GM19468 (cell line): ENCODE results near the gene GPSM1.

Source experiments
- ATAC-seq: cut with Tn5 transposase; IDR thresholded peaks from one replicate; pipeline ENCODE4 v1.9.1; 2021; ENCODE audit warnings: mild to moderate bottlenecking, moderate library complexity, moderate number of reproducible peaks; ENCODE audit not compliant: unreplicated experiment; ENCODE audit errors: extremely low read depth

GPSM1 gene

GRCh38 chr9:136355616-136356557, 28.5 kb downstream of the GPSM1 start:
- ATAC-seq, result no peak

DNA sequence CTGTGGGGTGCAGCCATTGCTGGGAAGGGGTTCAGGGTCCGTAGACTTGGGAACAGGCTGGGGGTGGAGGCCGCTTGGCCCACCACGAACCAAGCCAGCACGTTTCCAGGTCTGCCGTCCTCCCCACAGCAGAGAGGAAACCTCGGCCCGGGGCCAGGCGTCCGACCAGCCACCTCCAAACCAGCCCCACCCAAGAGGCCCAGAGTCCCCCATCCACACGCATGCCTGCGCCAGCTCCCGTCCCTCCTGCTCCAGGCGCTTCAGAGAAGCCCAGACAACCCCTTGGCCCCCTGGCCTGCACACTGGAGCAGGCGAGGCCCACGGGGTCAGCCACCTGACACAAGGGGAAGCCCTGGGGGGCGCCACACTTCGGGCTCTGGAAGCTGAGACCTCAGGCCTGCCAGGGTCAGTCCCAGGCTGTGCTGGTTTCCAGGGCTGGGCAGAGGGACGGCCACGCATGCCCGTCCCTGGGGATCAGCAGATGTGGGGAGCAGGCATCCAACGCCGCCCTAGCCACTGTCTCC, 29.9 kb downstream of the GPSM1 start:
- no peak for ATAC-seq

GRCh38 chr9:136358016-136358415, 30.7 kb downstream of the GPSM1 start:
- no peak for ATAC-seq

DNA sequence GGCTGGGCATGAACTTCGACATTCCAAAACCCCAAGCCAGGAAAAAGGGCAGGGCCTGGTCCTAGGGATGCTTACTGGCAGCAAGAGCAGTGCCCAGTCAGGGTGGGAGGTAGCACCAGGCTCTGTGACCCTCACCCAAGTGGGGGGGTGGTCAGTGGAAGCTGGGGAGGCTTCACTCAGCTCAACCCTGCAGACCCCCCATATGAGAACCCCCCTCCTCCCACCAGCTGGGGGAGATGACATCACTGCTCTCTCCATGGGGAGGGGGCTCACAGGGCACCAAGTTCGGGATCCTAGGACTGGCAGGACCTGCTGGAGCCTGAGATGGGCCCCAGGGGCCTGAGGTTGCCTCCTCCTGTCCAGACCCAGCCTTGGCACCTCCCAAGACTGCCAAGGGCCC, 31.5 kb downstream of the GPSM1 start:
- ATAC-seq, result no peak

DNA sequence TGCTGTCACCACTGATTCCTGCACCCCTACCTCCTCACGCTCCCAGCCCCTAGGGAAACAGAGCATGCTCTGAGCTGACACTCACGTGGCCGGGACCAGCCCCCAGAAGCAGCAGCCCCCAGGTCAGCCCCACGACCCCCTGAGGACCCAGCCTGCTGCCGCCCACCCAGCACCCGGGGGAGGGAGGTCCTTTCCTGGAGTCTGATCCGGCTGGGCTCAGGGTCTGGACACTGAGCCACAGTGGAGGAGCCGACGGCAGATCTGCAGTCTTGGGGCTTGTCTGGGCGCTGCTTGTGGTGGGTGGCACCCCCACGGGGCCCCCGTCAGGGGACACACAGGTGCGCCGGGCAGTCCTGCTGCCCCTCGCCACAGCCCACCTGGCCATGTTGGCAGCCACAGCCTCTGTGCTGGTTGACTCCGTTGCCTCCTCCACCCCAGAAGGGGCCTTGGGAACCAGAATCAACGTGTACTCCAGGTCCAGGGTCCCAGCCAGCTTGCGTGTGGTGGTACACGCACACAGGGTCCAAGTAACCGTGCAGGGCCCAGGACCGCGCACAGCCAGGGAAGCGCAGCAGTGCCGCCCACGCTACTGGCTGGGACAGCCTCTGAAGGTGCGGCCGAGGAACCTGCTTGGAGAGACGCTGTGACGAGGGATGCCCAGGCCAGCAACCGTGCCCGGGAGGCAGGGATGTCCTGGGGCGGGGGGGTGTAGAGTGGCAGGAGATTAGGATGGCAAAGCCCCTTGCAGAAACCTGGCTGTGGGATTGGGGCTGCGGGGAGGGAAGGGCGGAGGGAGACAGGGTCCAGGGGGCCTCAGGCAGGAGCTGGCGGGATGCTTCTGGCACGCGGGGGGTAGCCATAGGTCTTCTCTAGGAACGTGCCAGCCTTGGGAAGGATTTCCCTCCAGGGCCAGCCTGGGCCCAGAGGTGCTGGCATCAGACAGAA, 32.7 kb downstream of the GPSM1 start:
- ATAC-seq, result no peak

GRCh38 chr9:136361047-136361753, 33.9 kb downstream of the GPSM1 start:
- ATAC-seq, result no peak

GRCh38 chr9:136361754-136362449, 34.6 kb downstream of the GPSM1 start:
- no peak for ATAC-seq

GRCh38 chr9:136362450-136362784, 35.1 kb downstream of the GPSM1 start:
- no peak for ATAC-seq

GRCh38 chr9:136363106-136363948, 36.0 kb downstream of the GPSM1 start, which contains the start of gene DNLZ:
TSS of gene DNLZ (minus strand) at chr9:136363744. CDS start at chr9:136363714, 30 bp downstream.
- ATAC-seq, result peak; percentile 45

DNA sequence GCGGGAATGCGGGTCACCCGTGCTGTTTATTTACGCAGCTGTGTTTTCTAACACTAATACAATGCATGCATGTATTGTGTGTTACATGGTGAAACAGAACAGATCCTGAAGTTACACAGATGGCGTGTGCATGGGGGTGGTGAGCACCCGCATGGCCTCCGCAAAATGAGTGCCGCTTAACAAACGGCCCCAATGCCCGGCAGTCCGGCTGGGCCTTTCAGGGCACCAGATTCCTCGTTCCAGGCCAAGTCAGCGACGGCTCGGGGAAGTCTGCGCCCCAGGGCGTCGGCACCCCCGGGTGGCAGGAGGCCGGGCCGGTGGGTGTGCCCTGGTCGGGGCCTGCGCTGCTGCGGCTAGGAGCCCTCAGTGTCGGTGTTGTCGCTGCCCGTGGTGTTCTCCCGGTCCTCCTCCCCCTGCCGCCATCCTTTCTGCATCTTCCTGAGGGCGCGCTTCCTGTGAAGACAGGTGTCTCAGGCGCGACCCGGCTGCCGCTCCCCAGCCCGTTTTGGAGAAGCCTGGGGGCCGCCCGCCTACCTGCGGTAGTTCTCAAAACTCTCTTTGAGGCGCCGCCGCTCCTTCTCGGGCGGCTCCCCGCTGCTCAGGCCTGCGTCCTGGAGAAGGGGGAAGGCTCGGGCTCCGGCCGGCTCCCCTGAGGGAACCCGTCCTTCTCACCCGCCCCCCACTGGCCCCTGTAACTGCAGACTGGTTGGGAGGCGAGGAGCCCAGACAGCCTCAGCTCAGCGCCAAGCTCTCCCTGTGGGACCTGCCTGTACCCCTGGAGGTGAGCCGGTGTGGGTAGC, 36.8 kb downstream of the GPSM1 start:
- no peak for ATAC-seq

- ATAC-seq, result no peak
Observed at GRCh38 chr9:136364942-136365774, 37.8 kb downstream of the GPSM1 start.

DNA sequence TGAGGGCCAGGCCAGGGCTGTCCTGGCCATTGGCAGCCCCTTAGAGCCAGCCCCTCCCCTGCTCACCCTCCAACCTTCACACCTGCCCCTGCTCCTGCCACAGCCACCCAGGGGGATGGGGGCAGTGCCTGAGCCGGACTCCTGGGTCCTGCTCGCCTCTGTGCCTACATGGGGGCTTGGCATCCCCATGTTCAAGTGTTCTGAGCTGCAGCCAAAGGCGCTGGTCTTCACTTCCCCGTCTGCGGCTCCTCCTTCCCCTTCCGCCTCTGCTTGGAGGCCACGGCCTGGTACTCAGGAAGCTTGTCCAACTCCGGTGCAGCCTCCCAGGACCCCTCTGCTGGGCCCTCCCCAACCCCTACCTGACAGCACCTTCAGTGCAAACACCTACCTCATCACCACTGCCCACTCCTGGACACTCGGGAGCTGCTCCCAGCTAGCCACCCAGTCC, 38.5 kb downstream of the GPSM1 start:
- ATAC-seq, result no peak

DNA sequence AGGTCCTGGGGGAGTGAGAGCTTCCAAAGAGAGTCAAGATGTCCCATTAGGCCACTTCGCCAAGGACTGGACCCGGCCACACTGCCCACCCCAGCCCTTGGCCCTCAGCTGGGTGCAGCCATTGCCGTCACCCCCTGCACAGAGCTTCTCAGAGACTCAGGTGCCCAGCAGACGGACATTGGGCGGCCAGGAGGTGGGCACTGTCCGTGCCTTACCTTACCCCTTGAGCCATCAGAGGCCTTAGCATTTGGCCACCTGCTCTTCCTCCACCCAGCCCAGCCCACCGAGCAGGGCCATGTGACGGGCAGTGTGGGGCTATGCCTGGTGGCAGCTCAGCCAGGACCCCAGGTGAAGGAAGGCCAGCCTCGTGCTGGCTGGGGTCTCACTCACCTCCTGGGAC, 39.5 kb downstream of the GPSM1 start:
- ATAC-seq, result no peak

GRCh38 chr9:136367296-136368145, 40.2 kb downstream of the GPSM1 start:
- no peak for ATAC-seq

DNA sequence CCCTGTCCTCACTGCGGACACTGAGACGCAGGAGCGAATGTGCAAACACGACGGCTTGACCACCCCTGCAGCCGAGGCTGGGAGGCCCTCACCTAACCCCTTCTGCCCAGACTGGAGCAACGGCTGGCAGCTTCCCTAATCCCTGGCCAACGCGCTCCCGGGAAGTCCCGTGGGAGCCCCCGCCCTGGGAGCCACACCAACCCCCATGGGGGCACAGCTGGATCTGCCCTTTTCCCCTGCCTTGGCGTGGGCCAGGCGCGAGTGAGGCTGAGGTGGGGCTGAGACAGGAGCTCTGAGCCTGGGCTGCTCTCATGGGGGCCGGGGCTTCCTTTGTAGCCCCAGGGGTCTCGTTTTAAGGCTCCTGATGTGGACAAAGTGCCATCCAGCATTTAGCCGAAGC, 40.9 kb downstream of the GPSM1 start:
- no peak for ATAC-seq

GRCh38 chr9:136370037-136370436, 42.7 kb downstream of the GPSM1 start:
- no peak for ATAC-seq
